PFSK-1 (cell line): Measurements from ENCODE around the gene DAZAP2. TPM values are rescaled to one million over a fixed set of nuclear protein-coding genes. Genes with fewer than 3 reads are reported as not detected.

Source experiments
- FOXP2 ChIP-seq: optimal IDR thresholded peaks from 2 replicates; pipeline ENCODE3; 2011; ENCODE audit warnings: borderline replicate concordance, control low read depth, inconsistent platforms; ENCODE audit not compliant: insufficient read depth; ENCODE audit errors: extremely low read length, extremely low read depth
- POLR2AphosphoS5 ChIP-seq: IDR thresholded peaks from 2 replicates; pipeline ENCODE4 v1.6.1; 2012; ENCODE audit warnings: low read depth, mild to moderate bottlenecking, control low read depth, low read length, moderate library complexity
- REST ChIP-seq, 2 experiments: IDR thresholded peaks; 2 replicates each; pipeline versions ENCODE4 v1.6.1 to v1.8.0; 2011 to 2012; ENCODE audit warnings: low read depth in 2 of 2, low read length in 2 of 2, control low read depth in 1 of 2, inconsistent platforms in 1 of 2, mild to moderate bottlenecking in 1 of 2, moderate library complexity in 1 of 2; ENCODE audit not compliant: insufficient read depth in 1 of 2
- SIN3A ChIP-seq: IDR thresholded peaks from 2 replicates; pipeline ENCODE4 v1.6.1; 2012; ENCODE audit warnings: mild to moderate bottlenecking, low read length, moderate library complexity, borderline replicate concordance; ENCODE audit not compliant: insufficient read depth
- TAF1 ChIP-seq: IDR thresholded peaks from 2 replicates; pipeline ENCODE4 v1.6.1; 2012; ENCODE audit warnings: low read length, control low read depth, borderline replicate concordance; ENCODE audit not compliant: insufficient read depth
- polyA plus RNA-seq: library from polyadenylated mRNA; unstranded; fragments of >200 nt; gene quantifications from one replicate; pipeline ENCODE4 v1.2.1, GENCODE V29; 2012; ENCODE audit warnings: low read depth, missing spikeins; ENCODE audit not compliant: insufficient read length

DAZAP2 gene, protein sequence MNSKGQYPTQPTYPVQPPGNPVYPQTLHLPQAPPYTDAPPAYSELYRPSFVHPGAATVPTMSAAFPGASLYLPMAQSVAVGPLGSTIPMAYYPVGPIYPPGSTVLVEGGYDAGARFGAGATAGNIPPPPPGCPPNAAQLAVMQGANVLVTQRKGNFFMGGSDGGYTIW
- 204 TPM for polyA plus RNA-seq

- no peak for TF ChIP-seq REST (IDR thresholded peaks at IDR 0.05; ENCODE audit: insufficient read depth in 1 of 2, low read depth in 2 of 2, low read length in 2 of 2)
- 0 out of 2 replicates have a peak, but pooled peaks have one; percentile 65 for TF ChIP-seq SIN3A
- peak; percentile 88 for TF ChIP-seq POLR2AphosphoS5
- TF ChIP-seq FOXP2: peak; percentile 64
- 0 out of 2 replicates have a peak, but pooled peaks have one; percentile 36 for TF ChIP-seq TAF1
Observed at GRCh38 chr12:51238510-51239334, at the start of gene DAZAP2. DAZAP2 (plus strand) TSS chr12:51238826; CDS start chr12:51238908, 82 bp downstream.

DNA sequence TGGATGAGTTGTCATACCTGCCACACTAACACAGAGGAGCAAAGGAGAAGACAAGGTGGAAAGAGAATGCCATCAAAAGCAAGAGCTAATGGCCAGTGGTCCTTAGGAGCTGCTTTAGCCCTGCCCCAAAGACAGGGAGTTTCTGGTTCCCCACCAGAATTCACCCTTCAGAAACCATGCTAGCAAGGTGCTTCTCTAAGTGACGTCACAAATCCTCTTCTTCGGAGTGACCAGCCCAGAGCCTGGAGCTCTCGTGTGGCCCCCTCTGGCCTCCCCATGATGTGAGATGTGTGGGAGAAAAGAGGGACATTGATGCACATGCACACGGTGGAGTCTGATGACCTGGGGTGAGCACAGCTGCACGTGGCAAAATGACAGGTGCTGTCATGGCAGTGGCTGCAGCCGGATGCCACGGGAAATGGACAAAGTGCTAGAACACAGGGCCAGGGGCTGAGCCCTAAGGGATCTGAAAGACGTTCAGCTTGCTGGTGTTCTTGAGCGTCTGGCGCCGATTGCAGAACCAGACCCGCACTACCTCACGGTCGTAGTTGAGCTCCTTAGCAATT is 48.8 kb upstream of the DAZAP2 start:
- TF ChIP-seq FOXP2 (no peak), POLR2AphosphoS5 (no peak), REST (IDR thresholded peaks at IDR 0.05; ENCODE audit: insufficient read depth in 1 of 2, low read depth in 2 of 2, low read length in 2 of 2) (no peak), SIN3A (no peak), TAF1 (no peak)

- TF ChIP-seq FOXP2 (no peak), POLR2AphosphoS5 (no peak), REST (IDR thresholded peaks at IDR 0.05; ENCODE audit: insufficient read depth in 1 of 2, low read depth in 2 of 2, low read length in 2 of 2) (no peak), SIN3A (no peak), TAF1 (no peak)
Observed at GRCh38 chr12:51190820-51191219, 47.8 kb upstream of the DAZAP2 start.

DNA sequence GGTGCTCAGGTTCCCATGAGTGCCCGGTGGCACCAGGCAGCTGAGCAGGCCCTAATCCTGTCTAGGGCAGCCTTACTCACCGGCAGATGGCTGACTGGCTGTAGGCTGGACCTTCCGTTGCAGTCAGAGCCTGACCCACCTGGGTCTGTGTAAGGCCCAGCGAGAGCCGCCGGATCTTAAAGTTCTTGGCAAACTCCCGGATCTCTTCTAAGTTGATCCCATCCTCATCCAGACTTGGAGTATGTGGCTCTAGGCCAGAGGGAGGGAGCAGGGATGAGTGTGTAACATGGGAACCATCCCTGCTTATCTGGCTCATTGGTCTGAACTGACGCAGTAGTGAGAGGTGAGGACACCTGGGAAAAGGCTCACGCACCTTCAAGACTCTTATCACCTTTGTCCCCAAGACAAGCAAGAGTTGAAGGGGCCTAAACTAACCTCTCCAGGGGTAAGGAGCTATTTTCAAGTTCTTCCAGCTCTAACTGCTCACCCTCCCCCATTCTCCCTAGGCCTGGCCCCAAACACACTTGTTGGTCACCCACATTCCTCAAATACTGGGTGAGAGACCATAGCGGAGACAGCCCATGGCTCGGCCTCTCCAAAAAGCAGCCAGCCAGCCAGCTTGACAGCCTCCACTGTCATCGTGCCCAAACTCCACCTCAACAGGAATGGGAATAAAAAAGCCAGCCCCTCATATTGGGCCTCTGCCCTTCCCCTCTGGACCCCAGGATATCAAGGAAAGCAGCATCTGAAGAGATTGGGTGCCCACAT is 46.9 kb upstream of the DAZAP2 start:
- TF ChIP-seq SIN3A: no peak
- no peak for TF ChIP-seq FOXP2
- no peak for TF ChIP-seq POLR2AphosphoS5
- no peak for TF ChIP-seq REST (IDR thresholded peaks at IDR 0.05; ENCODE audit: insufficient read depth in 1 of 2, low read depth in 2 of 2, low read length in 2 of 2)
- no peak for TF ChIP-seq TAF1
